Suprapubic skin (tissue), 3 donors: ENCODE measurements around the gene DHX34.

Experiments
- POLR2AphosphoS5 ChIP-seq, 3 donors: sonication (generic); formaldehyde crosslinking; IDR thresholded peaks; one replicate each; pipeline ENCODE4 v1.6.1; 2017; ENCODE audit warnings: antibody characterized with exemption in 3 of 3
- TF ChIP-seq, protein P1 (sequence below), 2 donors: fragments of 200-600 bp in 1 of 2; fragments of 450-650 bp in 1 of 2; sonication (generic) in 1 of 2; IDR thresholded peaks; one replicate each; pipeline ENCODE4 v1.5.1; 2016 to 2019; ENCODE audit warnings: antibody characterized with exemption in 2 of 2, mild to moderate bottlenecking in 1 of 2, moderate library complexity in 1 of 2

GRCh38 chr19:47357788-47358680, 8.9 kb downstream of the DHX34 start:
- TF ChIP-seq, protein P1, sequence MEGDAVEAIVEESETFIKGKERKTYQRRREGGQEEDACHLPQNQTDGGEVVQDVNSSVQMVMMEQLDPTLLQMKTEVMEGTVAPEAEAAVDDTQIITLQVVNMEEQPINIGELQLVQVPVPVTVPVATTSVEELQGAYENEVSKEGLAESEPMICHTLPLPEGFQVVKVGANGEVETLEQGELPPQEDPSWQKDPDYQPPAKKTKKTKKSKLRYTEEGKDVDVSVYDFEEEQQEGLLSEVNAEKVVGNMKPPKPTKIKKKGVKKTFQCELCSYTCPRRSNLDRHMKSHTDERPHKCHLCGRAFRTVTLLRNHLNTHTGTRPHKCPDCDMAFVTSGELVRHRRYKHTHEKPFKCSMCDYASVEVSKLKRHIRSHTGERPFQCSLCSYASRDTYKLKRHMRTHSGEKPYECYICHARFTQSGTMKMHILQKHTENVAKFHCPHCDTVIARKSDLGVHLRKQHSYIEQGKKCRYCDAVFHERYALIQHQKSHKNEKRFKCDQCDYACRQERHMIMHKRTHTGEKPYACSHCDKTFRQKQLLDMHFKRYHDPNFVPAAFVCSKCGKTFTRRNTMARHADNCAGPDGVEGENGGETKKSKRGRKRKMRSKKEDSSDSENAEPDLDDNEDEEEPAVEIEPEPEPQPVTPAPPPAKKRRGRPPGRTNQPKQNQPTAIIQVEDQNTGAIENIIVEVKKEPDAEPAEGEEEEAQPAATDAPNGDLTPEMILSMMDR (IDR thresholded peaks at IDR 0.05) = no peak
- no peak for TF ChIP-seq POLR2AphosphoS5 (IDR thresholded peaks at IDR 0.05)
